GM12872 (cell line): ENCODE measurements around the gene SPATA13.

Experiments used
- CTCF ChIP-seq: IDR thresholded peaks from 3 replicates; pipeline ENCODE4 v1.5.1; 2011; ENCODE audit warnings: low read depth, mild to moderate bottlenecking, low read length, moderate library complexity; ENCODE audit not compliant: insufficient read depth

The SPATA13 gene

GRCh38 chr13:24214528-24214927, 54.0 kb downstream of the SPATA13 start:
- TF ChIP-seq CTCF, result no peak

- no peak for TF ChIP-seq CTCF
These were observed 54.6 kb downstream of the SPATA13 start for GRCh38 chr13:24215126-24215525.

GRCh38 chr13:24215732-24216131, 55.2 kb downstream of the SPATA13 start:
- no peak for TF ChIP-seq CTCF

GRCh38 chr13:24216176-24216575, 55.7 kb downstream of the SPATA13 start:
- no peak for TF ChIP-seq CTCF

GRCh38 chr13:24217601-24218281, 57.2 kb downstream of the SPATA13 start:
- TF ChIP-seq CTCF, result no peak

- no peak for TF ChIP-seq CTCF
These were observed 57.8 kb downstream of the SPATA13 start for GRCh38 chr13:24218338-24218737.

- no peak for TF ChIP-seq CTCF
These were observed 58.5 kb downstream of the SPATA13 start for GRCh38 chr13:24218977-24219376.
